Measurements from ENCODE around the gene DMRTA1. TPM values are rescaled to one million over a fixed set of nuclear protein-coding genes. Genes with fewer than 3 reads are reported as not detected.
"Not testable (repeated sequence)": the region's sequence is repeated elsewhere in the genome, so short reads cannot be mapped to it uniquely, and the experiment has no call there.

Gene DMRTA1
- total and polyA plus RNA-seq, 10 of the 15 experiments (the other 5 are each of a cell fraction or from before 2014, with no cell fraction given): not detected

GRCh38 chr9:22437461-22438067 lies 9.1 kb upstream of the DMRTA1 start:
- SMC1A ChIA-PET (ENCODE audit: uncharacterized antibody, unreplicated experiment): interaction anchor here (0.7 kb wide), 1 partner anchor 642 kb away, joined by 4 read pairs; no protein-coding TSS in a partner anchor
- H3K4me2 ChIP-seq (ENCODE audit: control insufficient read depth, insufficient read depth); ATAC-seq; H3K36me3 ChIP-seq (ENCODE audit: control insufficient read depth in 2 of 2, insufficient read depth in 2 of 2, low read length in 1 of 2); H3K9ac ChIP-seq (ENCODE audit: control insufficient read depth, insufficient read depth, low read length); H3K9me3 ChIP-seq (replicated peaks; ENCODE audit: control insufficient read depth, insufficient read depth, low read length); RAD21 ChIA-PET (ENCODE audit: unreplicated experiment); H3K4me3 ChIP-seq; in situ Hi-C loops (cut with MboI); H4K20me1 ChIP-seq (ENCODE audit: control insufficient read depth, insufficient read depth); H3K27me3 ChIP-seq (replicated peaks in 1 of 2; ENCODE audit: control insufficient read depth in 2 of 2, insufficient read depth in 2 of 2, low read length in 1 of 2); H3K27ac ChIP-seq (ENCODE audit: control insufficient read depth, insufficient read depth); CTCF ChIA-PET; POLR2A ChIA-PET; H3K4me1 ChIP-seq (ENCODE audit: control insufficient read depth, insufficient read depth, low read length); DNase-seq (ENCODE audit: low read depth, low spot score); intact Hi-C loops (cut with micrococcal nuclease; ENCODE audit: unreplicated experiment); BruUV-seq (replicated peaks); H3K79me2 ChIP-seq (ENCODE audit: control insufficient read depth, insufficient read depth, low read length); H2AFZ ChIP-seq (ENCODE audit: control insufficient read depth, low read depth, low read length); FAIRE-seq: not testable (repeated sequence)
- 15% methylated on average over 7 of the region's 8 CpGs for WGBS (ENCODE audit: insufficient coverage, insufficient replicate concordance, low lambda C conversion rate, missing lambda C conversion rate)

- CTCF ChIA-PET: interaction anchor here (2.8 kb wide), 1 partner anchor 11 kb away, joined by 16 read pairs; no protein-coding TSS in a partner anchor
- Histone ChIP-seq H3K27ac (ENCODE audit: control insufficient read depth, insufficient read depth) (no peak overlapping the region), H2AFZ (ENCODE audit: control insufficient read depth, low read depth, low read length) (no peak overlapping the region), H3K4me3 (no peak overlapping the region), H3K9me3 (replicated peaks; ENCODE audit: control insufficient read depth, insufficient read depth, low read length) (no peaks in the 10 kb centered on the region; the same call in 2 of the 3 replicates), H3K27me3 (replicated peaks in 1 of 2; ENCODE audit: control insufficient read depth in 2 of 2, insufficient read depth in 2 of 2, low read length in 1 of 2) (no peaks in the 10 kb centered on the region), H3K4me2 (ENCODE audit: control insufficient read depth, insufficient read depth) (no peak overlapping the region), H3K9ac (ENCODE audit: control insufficient read depth, insufficient read depth, low read length) (no peak overlapping the region), H3K79me2 (ENCODE audit: control insufficient read depth, insufficient read depth, low read length) (no peaks in the 10 kb centered on the region), H3K4me1 (ENCODE audit: control insufficient read depth, insufficient read depth, low read length) (no peaks in the 10 kb centered on the region), H3K36me3 (ENCODE audit: control insufficient read depth in 2 of 2, insufficient read depth in 2 of 2, low read length in 1 of 2) (no peaks in the 10 kb centered on the region), H4K20me1 (ENCODE audit: control insufficient read depth, insufficient read depth) (no peaks in the 10 kb centered on the region)
- intact Hi-C loops (cut with micrococcal nuclease; ENCODE audit: unreplicated experiment) (no loop called here), in situ Hi-C loops (cut with MboI) (no loop called here)
- FAIRE-seq (no peak), DNase-seq (ENCODE audit: low read depth, low spot score) (no peak), ATAC-seq (no peak)
- POLR2A ChIA-PET: no interaction called here
- no TSS peak for BruUV-seq (replicated peaks)
- WGBS (ENCODE audit: insufficient coverage, insufficient replicate concordance, low lambda C conversion rate, missing lambda C conversion rate): 47% methylated on average over 16 of the region's 16 CpGs
- SMC1A ChIA-PET (ENCODE audit: uncharacterized antibody, unreplicated experiment): interaction anchor here (0.6 to 0.8 kb wide), 3 partner anchors 10 to 1093 kb away, joined by 3 read pairs; no protein-coding TSS in a partner anchor
- no peak for TF ChIP-seq STAT3 (IDR thresholded peaks at IDR 0.05; ENCODE audit: low read depth, low read length)
- RAD21 ChIA-PET (ENCODE audit: unreplicated experiment): no interaction called here
Measured at GRCh38 chr9:22440841-22441240, 5.8 kb upstream of the DMRTA1 start.

Data from GM12878 (cell line).